ENCODE results near the gene CDCA7L.

GRCh38 chr7:21947056-21947455, 1.4 kb upstream of the CDCA7L start:
- TF ChIP-seq ZNF169 (tag by site-specific recombination; IDR thresholded peaks at IDR 0.05): no peak
- TF ChIP-seq CTCF (tag by site-specific recombination; IDR thresholded peaks at IDR 0.05): no peak
- no peak for TF ChIP-seq ZNF302 (tag by site-specific recombination; IDR thresholded peaks at IDR 0.05; ENCODE audit: low read depth)
- TF ChIP-seq REST (tag by site-specific recombination; IDR thresholded peaks at IDR 0.05): no peak
- TF ChIP-seq ZBTB1 (tag by site-specific recombination; IDR thresholded peaks at IDR 0.05): no peak
- TF ChIP-seq MZF1 (tag by site-specific recombination; IDR thresholded peaks at IDR 0.05; ENCODE audit: borderline replicate concordance): no peak
